Embryonic facial prominence (tissue), 1 donor: ENCODE results near the gene IBA57.
"Not testable (repeated sequence)": the region's sequence is repeated elsewhere in the genome, so short reads cannot be mapped to it uniquely, and the experiment has no call there.

Experiments used
- DNase-seq: peaks from one replicate; pipeline ENCODE4 v3.0.0-alpha.2; 2016; ENCODE audit errors: extremely low spot score

The IBA57 gene

DNA sequence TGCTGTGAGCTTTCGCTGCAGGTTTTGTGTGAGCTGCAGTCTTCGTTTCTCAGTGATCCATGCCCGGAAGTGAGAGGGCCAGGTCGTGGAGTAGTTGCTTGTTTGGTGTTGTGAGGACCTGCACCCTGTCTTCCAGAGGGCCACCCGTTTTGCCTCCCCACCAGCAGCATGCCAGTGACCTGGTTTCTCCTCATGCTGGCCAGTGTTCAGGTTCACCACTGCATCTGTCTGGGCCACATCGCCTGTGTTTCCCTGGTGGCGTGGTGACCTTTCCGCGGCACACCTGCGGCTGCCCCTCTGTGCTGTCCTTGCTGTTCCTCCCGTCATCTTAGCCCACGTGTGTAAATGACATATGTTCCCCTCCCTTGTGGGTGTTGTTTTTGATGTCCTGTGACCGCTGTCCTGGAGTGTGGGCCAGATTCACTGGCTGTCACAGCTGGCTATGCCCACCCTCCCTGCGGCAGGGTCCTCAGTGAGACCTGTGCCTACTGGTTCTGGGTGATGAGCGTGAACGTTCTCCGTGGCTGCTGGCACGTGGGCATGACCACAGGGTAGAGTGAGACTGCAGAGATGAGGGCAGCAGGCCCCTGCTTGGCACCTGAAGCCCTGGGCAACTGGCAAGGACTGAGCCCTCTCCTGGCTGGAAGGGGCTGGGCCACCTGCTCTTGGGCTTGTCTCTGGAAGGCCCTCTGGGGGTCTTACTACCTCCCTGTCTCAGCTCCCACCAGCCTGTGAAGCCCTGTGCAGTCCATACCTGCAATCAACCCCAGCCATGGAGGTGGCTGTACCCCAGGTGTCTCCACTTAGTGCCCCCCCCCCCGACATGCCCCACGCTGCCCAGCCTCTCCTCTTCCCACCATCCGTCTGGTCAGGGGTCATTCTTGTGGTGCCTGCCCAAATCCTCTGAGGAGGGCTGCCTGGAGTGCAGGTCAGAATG is 7.3 kb downstream of the IBA57 start:
- DNase-seq, result no peak

DNA sequence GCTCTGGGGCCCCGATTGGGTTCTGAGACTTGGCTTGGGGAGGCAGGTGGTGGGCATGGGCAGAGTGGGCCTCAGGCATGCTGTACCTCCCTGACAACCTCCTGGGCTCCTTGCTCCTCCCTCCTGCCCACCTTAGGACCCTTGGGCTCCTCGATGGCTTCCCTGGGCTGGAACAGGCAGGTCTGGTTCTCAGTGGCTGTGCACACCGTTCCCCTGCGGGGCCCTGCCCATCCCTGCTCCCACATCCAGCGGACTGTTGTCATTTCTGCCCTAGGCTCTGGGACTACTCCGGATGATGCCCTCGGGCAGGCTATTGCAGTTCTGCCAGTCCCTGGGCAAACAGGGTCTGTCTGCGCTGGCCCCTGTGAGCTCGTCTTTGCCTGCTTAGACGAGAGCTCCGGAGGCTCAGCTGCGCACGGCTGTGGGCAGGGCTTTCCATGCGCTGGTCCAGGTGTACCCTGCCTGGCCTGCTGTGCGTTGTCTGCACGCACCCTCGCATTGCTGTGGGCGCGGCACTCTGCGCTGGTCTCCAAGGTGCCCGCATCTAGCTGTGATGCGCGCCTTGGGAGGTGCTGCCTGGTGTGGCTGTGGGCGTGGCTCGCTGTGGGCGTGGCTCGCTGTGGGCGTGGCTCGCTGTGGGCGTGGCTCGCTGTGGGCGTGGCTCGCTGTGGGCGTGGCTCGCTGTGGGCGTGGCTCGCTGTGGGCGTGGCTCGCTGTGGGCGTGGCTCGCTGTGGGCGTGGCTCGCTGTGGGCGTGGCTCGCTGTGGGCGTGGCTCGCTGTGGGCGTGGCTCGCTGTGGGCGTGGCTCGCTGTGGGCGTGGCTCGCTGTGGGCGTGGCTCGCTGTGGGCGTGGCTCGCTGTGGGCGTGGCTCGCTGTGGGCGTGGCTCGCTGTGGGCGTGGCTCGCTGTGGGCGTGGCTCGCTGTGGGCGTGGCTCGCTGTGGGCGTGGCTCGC is 8.2 kb downstream of the IBA57 start:
- not testable (repeated sequence) for DNase-seq

DNA sequence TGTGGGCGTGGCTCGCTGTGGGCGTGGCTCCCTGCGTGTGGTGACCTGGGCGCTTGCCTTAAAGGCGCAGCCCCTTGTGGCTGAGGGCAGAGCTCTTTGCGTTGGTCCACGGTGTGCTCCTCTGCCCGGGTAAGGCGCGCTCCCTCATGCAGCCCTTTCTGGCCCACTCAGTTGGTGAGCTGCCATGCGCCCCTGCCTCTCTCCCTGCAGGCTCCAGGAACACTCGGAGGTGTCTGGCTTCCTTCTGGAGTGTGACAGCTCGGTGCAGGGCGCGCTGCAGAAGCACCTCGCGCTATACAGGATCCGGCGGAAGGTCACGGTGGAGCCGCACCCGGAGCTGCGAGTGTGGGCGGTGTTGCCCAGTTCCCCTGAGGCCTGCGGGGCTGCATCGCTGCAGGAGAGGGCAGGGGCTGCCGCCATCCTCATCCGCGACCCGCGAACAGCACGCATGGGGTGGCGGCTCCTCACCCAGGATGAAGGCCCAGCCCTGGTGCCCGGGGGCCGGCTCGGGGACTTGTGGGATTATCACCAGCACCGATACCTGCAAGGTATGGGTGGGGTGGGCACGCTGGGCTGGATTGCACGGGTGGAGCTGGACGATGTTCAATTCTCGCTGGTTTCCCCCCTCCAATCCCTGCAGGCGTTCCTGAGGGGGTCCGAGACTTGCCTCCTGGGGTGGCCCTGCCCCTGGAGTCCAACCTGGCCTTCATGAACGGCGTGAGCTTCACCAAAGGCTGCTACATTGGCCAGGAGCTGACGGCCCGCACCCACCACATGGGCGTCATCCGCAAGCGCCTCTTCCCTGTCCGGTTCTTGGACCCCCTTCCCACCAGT is 9.1 kb downstream of the IBA57 start:
- DNase-seq, result no peak

DNA sequence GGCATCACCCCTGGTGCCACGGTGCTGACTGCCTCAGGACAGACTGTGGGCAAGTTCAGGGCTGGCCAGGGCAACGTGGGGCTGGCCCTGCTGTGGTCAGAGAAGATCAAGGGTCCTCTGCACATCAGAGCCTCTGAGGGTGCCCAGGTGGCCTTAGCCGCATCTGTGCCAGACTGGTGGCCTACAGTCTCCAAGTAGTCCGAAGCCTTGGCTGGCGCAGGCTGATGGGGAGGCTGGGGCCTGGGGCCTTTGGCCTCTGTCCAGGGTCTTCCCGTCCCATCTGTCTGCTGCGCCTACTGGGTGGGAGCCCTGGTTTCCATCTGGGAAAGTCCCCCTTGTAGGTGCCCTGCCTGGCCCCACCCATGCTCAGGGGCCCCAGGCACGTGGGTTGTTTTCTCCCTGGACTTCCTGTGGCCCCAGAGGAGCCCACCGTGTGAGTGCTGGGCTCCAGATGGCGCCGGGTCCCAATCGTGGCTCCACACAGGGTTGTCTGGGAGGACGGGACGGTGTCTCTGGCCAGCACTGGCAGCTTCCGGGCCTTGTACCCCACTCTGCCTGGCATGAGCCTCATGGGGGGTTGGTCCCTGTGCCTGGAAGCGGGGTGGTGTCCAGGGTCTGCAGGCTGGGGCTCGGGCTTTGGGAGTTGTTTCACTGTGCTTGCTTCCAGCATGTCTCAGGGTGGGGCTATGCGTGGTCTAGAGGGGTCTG is 9.9 kb downstream of the IBA57 start:
- DNase-seq, result no peak

DNA sequence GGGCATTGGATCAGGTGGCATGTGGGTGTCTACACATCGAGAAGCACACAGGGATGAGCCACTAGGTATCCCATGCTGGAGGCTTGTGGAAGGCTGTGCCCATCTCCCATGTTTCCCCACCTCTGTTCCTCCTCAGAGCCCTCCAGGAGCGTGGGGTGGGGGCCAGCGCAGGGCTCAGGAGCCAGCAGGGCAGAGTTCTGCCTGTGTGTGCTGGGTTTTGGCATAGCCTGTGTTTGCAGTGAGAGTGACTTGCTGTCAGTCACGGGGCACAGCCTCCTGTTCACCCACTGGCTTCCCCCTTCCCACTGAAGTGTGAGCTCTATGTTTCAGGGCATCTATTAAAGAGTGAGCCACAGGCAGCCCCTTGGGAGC is 10.4 kb downstream of the IBA57 start:
- no peak for DNase-seq

DNA sequence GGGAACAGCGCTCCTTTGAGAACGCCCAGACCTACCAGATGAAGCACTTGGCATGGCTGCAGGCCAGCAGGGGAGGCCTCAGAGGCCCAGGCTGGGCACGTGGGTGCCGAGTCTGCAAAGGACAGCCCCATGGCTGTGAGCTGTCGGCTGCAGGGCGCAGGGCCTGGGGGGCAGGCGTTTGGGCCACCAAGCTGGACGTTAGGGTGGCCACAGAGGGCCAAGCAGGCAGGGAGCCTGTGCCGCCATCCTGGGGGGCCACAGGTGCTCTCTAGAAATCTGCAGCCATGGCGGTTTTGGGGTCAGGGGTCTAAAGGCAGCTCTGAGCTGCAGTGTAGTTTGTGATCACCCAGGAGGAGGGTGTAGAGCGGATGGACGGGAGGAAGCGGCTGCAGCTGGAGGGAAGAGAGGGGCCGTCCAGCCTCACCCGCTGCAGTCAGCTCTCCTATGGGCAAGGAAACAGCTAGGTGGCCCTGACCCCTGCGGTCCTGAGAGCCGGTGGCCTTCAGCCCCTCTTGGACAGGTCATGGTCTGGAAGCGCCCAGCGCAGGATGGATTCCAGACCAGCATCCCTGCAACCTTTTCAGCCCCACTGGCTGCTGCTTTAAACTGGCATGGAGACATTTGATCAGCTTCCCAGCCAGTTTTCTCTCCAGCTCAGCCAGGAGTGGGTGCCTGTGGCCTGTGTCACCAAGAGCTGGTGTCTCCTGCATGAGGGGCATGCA is 11.0 kb downstream of the IBA57 start:
- DNase-seq, result no peak

DNA sequence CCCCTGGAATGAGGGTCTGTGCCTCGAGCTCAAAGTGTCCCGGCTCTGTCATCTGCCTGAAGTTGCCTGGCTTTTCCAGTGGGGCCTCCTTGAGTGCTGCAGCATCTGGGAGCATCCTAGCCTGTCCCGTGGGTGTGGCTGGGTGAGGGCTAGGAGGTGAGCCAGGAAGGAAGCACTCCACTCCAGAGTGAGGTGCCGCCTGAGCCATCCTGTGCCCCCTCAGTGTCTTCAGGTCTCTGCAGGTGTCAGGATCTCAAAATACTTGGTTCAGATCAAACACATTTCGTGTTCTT is 11.5 kb downstream of the IBA57 start:
- DNase-seq, result no peak

DNA sequence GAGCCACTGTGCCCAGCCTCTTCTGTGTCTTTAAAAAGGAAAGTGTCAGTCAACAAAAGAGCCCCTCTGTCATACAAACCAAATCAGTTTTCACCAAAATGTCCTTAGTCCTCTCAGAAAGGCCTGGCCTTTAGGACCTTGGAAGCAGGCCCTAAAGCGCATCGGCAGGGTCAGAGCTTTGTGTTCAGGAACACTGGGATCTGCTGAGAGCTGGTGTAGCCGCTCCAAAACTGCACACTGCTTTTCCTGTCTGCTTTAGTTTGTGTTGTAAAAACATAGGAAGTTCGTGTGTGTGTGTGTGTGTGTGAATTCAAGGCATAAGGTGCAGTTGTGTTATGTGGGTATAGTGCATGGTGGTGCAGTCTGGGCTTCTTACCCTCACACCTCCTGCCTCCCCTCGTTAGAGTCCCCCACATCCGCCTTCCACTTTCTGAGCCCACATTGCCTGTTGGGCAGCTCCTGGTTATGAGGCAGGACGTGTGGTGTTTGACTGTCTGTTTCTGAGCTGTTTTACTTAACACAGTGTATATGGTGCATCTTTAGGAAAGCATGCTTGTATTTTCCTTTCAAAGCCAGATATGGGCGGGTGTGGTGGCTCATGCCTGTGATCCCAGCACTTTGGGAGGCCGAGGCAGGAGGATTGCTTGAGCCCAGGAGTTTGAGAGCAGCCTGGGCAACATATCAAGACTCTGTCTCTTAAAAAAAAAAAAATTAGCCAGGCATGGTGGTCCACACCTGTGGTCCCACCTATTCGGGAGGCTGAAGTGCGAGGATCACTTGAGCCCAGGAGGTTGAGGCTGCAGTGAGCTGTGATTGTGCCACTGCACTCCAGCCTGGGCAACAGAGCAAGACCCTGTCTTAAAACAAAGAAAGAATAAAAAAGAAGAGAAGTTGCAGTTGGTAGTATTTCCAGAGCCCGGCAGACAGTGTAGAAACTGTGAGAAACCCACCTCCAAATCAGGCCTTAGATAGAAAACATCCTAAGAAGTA is 12.4 kb downstream of the IBA57 start:
- no peak for DNase-seq

DNA sequence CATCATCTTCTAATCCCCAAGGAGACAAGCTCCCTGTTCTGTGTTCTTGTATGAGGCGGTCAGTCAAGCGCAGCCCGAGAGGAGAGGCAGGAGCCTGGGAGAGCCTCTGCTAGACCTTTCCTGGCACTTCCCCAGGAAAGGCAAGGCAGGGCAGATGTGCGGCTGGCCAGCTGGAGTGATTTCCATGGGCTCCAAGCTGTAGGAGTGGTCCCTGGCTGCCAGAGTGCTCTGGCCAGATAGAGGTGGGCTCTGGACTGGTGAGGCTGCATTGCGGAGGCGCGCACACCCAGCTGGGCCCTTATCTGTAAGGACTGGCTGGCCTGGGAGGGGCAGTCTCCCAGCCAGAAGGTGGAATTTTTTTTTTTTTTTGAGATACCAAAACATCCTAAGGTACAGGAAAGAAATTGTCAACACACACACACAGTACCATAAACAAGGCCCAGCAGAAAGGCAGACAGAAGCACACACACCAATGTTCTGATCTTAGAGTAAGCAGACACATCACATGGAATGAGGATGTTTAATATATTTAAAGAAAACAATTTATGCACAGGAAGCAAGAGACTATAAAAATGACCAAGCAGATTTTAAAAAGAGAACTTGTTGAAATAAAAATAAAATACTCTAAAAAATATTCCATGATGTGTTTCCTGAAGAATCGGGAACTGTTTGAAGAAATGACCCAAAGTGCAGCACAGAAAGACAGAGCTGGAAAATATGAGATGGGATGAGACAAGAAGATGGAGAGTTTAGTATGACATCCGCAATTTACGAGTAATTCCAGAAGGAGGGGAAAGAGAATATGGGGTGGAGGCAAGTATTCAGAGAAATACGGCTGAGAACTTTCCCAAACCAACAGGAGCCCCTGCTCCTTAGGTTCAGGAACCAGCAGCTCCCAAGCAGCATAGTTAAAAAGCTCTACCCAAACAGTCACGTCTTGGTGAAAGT is 13.4 kb downstream of the IBA57 start:
- DNase-seq, result no peak

DNA sequence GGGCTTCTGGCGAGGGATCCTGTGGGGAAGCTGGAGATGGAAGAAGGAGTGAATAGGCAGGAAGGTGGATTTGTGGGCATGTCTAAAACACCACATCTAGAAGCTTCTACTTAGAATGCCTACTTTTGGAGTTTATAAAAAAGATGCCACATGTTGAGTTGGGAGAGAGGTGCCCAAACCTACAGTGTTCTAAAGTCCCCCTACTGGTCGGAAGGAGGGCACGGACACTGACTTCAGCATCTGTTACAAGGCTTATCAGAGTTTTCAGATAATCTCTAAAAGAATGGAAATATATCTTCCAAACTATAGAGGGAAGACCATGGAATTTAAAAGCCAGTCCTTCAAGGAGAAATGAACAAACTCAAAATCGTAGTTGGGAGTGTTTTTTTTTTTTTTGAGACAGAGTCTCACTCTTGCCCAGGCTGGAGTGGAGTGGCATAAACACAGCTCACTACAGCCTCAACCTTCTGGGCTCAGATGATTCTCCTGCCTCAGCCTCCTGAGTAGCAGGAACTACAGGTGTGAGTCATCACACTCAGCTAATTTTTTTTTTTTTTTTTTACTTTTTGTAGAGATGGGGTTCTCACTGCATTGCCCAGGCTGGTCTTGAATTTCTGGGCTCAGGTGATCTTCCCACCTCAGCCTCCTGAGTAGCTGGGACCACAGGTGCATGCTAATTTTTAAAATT is 14.8 kb downstream of the IBA57 start:
- DNase-seq, result no peak

DNA sequence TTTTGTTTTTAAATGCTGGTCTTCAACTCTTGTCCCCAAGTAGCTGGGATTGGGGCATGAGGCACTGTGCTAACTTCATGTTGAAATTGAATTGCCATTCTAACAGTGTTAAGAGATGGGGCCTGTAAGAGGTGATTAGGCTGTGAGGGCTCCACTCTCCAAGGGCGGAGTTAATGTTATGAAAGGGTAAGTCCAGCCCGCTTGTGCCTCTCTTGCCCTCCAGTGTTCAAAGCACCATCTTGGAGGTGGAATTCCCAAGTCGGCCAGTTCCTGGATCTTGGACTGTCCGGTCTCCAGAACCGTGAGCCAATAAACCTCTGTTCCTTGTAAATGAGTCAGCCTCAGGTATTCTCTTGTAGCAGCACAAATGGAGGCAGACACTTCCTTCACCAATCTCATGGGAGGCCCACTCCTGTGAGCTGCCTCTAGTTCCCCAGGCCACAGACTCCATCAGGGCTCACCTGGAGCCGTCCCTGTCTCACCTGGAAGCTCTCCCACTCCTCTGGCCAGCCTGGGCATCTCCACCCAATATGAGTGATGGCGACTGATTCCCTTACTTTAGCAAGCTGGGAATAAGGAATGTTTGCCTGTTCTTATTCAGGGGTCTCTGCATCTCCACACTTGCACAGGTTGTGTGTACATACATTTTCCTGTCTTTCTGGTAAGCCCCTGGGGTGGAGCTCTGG is 15.5 kb downstream of the IBA57 start:
- DNase-seq, result no peak

DNA sequence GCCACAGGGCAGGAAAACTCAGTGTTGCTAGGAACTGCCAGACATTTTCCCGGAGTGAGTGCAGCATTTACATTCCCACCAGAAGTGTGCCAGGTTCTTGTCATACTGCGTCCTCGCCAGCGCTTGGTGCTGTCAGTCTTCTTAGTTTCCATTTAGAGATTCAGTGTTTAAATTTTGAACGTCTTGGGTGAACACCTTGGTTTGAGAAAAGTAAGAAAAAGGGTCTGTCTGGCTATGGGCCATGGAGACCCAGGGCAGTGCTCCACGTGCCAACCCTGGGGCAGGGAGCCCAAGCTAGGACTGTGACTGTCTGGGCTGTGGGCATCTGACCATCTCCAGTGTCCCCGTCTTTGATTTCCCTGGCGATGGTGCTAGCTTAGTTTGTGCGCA is 16.0 kb downstream of the IBA57 start:
- DNase-seq, result no peak

DNA sequence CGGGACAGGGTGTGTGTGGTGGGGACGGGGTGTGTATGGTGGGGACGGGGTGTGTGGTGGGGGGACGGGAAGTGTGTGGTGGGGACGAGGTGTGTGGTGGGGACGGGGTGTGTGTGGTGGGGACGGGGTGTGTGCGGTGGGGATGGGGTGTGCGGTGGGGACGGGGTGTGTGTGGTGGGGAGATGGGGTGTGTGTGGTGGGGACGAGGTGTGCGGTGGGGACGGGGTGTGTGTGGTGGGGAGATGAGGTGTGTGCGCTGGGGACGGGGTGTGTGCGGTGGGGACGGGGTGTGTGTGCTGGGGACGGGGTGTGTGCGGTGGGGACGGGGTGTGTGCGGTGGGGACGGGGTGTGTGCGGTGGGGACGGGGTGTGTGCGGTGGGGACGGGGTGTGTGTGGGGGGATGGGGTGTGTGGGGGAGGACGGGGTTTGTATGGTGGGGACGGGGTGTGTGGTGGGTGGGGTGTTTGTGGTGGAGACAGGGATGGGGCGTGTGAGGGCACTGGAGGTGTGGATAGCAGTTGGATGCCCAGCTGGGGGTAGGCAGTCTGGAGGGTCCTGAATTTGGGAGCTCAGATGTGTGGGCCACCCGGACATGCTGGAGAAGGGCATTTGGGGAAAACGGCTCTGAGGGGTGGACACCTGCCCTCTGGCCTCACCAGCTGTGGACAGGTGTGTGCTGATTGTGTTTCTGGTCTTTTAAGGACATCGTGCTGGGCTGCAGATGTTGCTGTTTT is 16.9 kb downstream of the IBA57 start:
- DNase-seq, result no peak

DNA sequence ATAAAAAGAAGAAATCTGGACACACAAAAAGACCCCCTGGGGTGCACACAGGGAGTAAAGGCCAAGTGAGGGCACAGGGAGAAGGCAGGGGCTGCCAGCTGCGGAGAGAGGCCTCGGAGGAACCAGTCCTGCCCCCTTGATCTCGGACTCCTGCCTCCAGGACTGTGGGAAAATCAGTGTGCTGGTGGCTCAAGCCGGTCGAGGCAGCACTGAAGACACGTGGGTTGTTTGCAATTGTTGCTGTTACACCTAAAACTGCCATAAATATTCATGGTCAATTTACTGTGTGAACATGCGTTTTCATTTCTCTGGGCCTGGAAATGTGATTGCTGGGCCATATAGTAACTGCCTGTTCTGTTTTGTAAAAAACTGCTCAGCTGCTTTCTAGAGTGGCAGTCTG is 18.5 kb downstream of the IBA57 start:
- DNase-seq, result no peak

DNA sequence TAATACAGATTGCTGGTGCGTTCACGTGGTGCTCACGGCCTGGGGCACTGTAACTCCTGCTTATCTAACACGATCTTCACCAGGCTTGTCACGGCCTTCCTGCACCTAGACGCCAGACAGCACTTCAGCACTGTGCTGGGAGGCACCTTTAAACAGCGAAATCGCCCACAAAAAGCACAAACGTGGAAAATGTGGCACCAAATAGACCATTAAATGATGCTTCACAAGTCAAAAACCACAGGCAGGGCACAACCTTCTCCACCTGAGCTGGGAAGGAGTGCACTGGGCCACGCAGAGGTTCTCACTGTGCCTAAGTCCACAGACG is 20.0 kb downstream of the IBA57 start:
- no peak for DNase-seq

DNA sequence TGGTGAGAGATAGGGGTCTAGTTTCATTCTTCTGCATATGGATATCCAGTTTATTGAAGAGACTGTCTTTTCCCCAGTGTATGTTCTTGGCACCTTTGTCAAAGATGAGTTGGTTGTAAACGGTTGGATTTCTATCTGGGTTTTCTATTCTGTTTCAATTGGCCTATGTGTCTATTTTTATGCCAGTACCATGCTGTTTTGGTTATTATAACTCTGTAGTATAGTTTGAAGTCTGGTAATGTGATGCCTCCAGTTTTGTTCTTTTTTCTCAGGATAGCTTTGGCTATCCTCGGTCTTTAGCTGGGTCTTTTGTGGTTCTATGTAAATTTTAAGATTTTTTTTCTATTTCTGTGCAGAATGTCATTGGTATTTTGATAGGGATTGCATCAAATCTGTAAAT is 22.6 kb downstream of the IBA57 start:
- not testable (repeated sequence) for DNase-seq

DNA sequence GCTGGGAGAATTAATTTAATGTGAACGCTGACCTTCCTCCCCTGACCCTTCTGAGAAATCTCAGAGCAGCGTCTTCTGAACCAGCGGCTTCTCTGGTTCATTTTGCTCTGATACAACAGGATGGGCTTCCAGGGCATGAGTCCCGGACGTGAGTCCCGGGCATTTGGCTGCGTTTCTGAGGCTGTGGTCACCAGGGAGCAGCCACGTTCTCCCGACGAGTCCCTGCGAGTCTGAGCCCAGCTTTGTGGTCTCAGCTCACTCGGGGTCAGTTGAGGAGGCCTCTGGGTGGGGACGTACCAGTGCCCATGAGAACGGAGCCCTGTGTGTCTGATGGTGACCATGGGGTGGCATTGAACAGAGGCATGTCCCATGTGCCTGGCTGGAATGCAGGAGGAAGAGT is 24.6 kb downstream of the IBA57 start:
- DNase-seq, result no peak
